ENCODE results near the gene NRXN3. TPM values are rescaled to one million over a fixed set of nuclear protein-coding genes. Genes with fewer than 3 reads are reported as not detected.

The NRXN3 gene
- total RNA-seq, 1 donor from 2014 or later = 1.6 TPM

DNA sequence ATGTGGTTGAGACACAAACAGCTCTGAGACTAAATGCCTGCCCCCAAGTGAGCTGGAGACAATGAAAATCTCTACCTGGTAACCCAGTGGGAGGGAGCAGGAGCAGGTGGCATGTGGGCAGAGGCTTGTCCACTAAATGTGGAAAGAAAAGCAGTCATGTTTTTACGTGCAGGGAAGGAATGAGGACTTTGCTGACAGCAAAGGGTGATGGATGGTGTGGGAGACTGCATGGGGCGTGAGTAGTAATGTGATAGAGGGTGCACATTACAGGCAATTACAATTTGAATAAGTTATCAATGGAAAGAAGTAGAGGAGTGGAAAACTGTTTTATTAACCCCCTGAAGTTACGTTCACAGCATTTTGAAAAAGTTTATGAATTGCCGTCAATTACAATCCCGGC lies 176.6 kb downstream of the NRXN3 start:
- DNase-seq (ENCODE audit: low read depth) = no peak
- TF ChIP-seq, protein P1, sequence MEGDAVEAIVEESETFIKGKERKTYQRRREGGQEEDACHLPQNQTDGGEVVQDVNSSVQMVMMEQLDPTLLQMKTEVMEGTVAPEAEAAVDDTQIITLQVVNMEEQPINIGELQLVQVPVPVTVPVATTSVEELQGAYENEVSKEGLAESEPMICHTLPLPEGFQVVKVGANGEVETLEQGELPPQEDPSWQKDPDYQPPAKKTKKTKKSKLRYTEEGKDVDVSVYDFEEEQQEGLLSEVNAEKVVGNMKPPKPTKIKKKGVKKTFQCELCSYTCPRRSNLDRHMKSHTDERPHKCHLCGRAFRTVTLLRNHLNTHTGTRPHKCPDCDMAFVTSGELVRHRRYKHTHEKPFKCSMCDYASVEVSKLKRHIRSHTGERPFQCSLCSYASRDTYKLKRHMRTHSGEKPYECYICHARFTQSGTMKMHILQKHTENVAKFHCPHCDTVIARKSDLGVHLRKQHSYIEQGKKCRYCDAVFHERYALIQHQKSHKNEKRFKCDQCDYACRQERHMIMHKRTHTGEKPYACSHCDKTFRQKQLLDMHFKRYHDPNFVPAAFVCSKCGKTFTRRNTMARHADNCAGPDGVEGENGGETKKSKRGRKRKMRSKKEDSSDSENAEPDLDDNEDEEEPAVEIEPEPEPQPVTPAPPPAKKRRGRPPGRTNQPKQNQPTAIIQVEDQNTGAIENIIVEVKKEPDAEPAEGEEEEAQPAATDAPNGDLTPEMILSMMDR (IDR thresholded peaks at IDR 0.05; ENCODE audit: insufficient read depth, low read length, poor library complexity, severe bottlenecking) = no peak
- no peaks in the 10 kb centered on the region for H3K36me3 ChIP-seq (ENCODE audit: control insufficient read depth, insufficient read depth, low read length)
- H3K27me3 ChIP-seq (ENCODE audit: control insufficient read depth, insufficient read depth, low read length) = no peaks in the 10 kb centered on the region
- no peak overlapping the region for H3K4me3 ChIP-seq (ENCODE audit: low read depth, low read length)

DNA sequence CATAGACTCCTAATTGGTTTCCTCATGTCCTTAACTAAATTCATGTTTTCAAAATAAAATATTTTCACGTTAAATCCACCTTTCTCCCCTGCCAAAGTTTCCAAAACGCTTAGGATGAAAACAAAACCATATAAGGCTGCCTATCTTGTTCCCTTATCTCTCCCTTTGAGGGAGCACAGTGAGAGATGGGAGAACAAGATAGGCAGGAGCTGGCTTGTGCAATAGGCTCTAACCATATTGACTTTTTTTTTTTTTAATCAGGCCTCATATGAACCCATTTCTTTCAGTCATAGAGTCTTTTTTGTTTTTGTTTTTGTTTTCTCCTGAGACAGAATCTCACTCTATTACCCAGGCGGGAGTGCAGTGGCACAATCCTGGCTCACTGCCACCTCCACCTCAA lies 184.9 kb downstream of the NRXN3 start:
- TF ChIP-seq, protein P1 (IDR thresholded peaks at IDR 0.05; ENCODE audit: insufficient read depth, low read length, poor library complexity, severe bottlenecking) = no peak
- H3K27me3 ChIP-seq (ENCODE audit: control insufficient read depth, insufficient read depth, low read length) = no peaks in the 10 kb centered on the region
- DNase-seq (ENCODE audit: low read depth) = no peak
- no peak overlapping the region for H3K4me3 ChIP-seq (ENCODE audit: low read depth, low read length)
- no peaks in the 10 kb centered on the region for H3K36me3 ChIP-seq (ENCODE audit: control insufficient read depth, insufficient read depth, low read length)

DNA sequence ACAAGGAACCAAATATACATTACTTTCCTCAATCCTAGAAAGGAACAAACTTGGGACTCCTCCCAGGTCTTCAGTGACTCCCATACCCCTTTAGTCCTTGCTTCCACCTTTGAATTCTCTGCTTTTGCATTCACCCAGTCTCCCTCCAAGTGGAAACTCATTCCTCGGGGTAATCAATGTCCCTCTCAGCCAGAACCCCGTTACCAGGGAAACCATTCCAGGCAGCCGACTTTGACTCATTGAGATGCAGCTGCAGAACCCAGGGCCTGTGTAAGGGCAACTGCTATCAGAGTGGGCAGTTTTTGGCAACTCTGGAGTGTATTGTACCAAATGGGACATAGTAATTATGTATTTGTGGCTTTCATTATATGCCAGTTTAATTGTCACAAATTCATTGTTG lies 186.2 kb downstream of the NRXN3 start:
- DNase-seq (ENCODE audit: low read depth) = no peak
- TF ChIP-seq, protein P1 (IDR thresholded peaks at IDR 0.05; ENCODE audit: insufficient read depth, low read length, poor library complexity, severe bottlenecking) = no peak
- Histone ChIP-seq H3K36me3 (ENCODE audit: control insufficient read depth, insufficient read depth, low read length) (no peaks in the 10 kb centered on the region), H3K27me3 (ENCODE audit: control insufficient read depth, insufficient read depth, low read length) (no peaks in the 10 kb centered on the region), H3K4me3 (ENCODE audit: low read depth, low read length) (no peak overlapping the region)

DNA sequence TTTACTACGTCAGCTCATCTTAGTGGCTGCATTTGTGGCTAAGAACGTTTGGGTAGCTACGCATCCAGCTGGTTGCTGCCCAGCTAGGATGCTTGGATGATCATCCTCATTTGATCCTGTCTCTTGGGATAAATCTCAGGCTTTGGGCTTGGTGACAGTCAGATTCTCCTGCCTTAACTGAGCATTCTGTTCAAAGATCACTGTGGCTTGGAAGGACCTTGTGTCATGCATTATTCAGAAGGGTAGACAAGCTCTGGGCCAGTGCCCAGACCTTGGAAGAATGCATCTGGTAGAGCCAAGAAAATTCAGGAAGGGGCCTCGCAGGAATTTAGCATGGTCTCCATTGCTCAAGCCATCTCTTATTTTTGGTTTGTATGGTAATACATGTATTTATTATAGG lies 188.4 kb downstream of the NRXN3 start:
- Histone ChIP-seq H3K36me3 (ENCODE audit: control insufficient read depth, insufficient read depth, low read length) (no peaks in the 10 kb centered on the region), H3K4me3 (ENCODE audit: low read depth, low read length) (no peak overlapping the region), H3K27me3 (ENCODE audit: control insufficient read depth, insufficient read depth, low read length) (no peaks in the 10 kb centered on the region)
- no peak for DNase-seq (ENCODE audit: low read depth)
- TF ChIP-seq, protein P1 (IDR thresholded peaks at IDR 0.05; ENCODE audit: insufficient read depth, low read length, poor library complexity, severe bottlenecking) = no peak

DNA sequence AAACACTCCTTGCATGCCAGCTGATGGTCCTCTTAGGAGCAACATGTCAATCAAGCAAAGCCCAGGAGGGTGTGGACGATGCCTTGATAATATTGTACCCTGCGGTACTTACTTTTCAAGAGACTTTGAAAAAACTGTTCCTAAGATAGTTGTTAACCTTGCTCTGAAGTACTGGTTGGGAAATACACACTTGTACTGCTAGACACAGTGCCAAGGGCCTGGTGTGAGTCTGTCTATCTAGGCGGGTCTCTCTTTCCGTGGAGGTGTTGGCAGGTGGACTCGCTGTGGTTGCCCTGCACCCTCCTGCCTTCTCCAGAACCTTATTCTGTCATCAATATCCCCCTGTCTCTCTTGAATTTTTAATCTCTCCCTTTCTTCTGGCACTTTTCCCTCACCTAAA lies 189.4 kb downstream of the NRXN3 start:
- H3K27me3 ChIP-seq (ENCODE audit: control insufficient read depth, insufficient read depth, low read length) = no peaks in the 10 kb centered on the region
- no peak overlapping the region for H3K4me3 ChIP-seq (ENCODE audit: low read depth, low read length)
- no peaks in the 10 kb centered on the region for H3K36me3 ChIP-seq (ENCODE audit: control insufficient read depth, insufficient read depth, low read length)
- no peak for DNase-seq (ENCODE audit: low read depth)
- TF ChIP-seq, protein P1 (IDR thresholded peaks at IDR 0.05; ENCODE audit: insufficient read depth, low read length, poor library complexity, severe bottlenecking) = no peak

DNA sequence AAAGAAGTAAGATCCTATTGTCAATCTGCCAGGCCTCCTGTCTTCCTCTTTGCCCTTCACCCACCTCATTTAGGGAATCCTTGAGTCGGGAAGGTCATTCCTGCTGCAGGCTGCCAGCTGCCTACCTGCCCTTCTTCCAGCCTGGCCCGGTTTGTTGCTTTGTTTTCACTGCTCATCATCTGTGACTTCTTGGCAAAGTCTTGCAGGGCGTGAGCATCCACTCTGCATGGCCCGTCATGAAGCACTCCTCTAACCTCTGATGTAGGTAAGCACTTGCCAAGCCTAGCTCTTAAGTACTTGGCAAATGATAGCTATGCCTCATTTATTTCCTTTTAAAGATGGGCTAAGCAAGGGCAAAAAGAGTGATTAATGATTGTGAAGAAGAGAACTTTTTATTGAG lies 192.8 kb downstream of the NRXN3 start:
- DNase-seq (ENCODE audit: low read depth) = no peak
- H3K36me3 ChIP-seq (ENCODE audit: control insufficient read depth, insufficient read depth, low read length) = no peaks in the 10 kb centered on the region
- TF ChIP-seq, protein P1 (IDR thresholded peaks at IDR 0.05; ENCODE audit: insufficient read depth, low read length, poor library complexity, severe bottlenecking) = no peak
- no peak overlapping the region for H3K4me3 ChIP-seq (ENCODE audit: low read depth, low read length)
- H3K27me3 ChIP-seq (ENCODE audit: control insufficient read depth, insufficient read depth, low read length) = no peaks in the 10 kb centered on the region
